ENCODE results near the gene SPATA31C2. TPM values are rescaled to one million over a fixed set of nuclear protein-coding genes. Genes with fewer than 3 reads are reported as not detected.

Gene SPATA31C2
- total RNA-seq, 3 donors from 2014 or later (not counting 1 experiment from before 2014, with no cell fraction given), result not detected

DNA sequence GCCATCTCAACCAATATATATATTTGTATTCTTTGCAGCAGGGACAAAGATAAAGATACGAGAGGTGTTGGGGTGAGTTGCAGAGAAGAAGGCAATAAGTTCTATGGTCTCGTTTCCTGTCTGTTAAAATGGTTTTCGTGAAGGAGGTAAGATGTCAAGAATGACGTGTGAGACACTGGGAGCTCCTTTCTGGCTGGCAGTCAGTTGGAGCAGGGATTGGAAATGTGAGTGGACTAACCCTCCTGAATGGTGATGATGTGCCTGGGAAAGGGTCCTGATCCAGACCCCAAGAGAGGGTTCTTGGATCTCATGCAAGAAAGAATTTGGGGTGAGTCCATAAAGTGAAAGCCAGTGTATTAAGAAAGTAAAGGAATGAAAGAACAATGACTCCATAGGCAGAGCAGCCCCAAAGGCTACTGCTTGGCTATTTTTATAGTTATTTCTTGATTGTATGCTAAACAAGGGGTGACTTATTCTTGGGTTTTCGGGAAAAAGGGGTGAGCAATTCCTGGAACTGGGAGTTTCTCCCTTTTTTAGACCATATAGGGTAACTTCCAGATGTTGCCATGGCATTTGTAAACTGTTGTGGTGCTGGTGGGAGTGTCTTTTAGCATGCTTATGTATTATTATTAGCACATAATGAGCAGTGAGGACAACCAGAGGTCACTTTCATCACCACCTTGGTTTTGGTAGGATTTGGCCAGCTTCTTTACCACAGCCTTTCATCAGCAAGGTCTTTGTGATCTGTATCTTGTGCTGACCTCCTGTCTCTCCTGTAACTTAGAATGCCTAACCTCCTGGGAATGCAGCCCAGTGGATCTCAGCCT, 53.7 kb downstream of the SPATA31C2 start:
- Mint-ChIP-seq H3K4me1 (no peaks in the 10 kb centered on the region), H3K36me3 (no peaks in the 10 kb centered on the region), H3K27ac (no peak overlapping the region), H3K9me3 (no peaks in the 10 kb centered on the region), H3K27me3 (ENCODE audit: low read depth in 2 of 2) (peaks cover 4 to 11% of the 10 kb centered on the region in 2 donors), H3K4me3 (no peak overlapping the region)
- peaks cover 2% of the 10 kb centered on the region for H3K9me3 ChIP-seq (ENCODE audit: control insufficient read depth, insufficient read depth, low read length)
- no peaks in the 10 kb centered on the region for H3K36me3 ChIP-seq (ENCODE audit: control insufficient read depth, insufficient read depth, low read length)
- DNase-seq, result no peak
- no peak overlapping the region for H3K4me3 ChIP-seq (ENCODE audit: low read length)
- H3K27ac ChIP-seq (ENCODE audit: low read length), result no peak overlapping the region
- intact Hi-C loops (cut with micrococcal nuclease), result no loop called here
- ATAC-seq, result no peak
- 72% methylated on average over 5 of the region's 5 CpGs for WGBS (ENCODE audit: insufficient coverage)
- TF ChIP-seq, protein P1, sequence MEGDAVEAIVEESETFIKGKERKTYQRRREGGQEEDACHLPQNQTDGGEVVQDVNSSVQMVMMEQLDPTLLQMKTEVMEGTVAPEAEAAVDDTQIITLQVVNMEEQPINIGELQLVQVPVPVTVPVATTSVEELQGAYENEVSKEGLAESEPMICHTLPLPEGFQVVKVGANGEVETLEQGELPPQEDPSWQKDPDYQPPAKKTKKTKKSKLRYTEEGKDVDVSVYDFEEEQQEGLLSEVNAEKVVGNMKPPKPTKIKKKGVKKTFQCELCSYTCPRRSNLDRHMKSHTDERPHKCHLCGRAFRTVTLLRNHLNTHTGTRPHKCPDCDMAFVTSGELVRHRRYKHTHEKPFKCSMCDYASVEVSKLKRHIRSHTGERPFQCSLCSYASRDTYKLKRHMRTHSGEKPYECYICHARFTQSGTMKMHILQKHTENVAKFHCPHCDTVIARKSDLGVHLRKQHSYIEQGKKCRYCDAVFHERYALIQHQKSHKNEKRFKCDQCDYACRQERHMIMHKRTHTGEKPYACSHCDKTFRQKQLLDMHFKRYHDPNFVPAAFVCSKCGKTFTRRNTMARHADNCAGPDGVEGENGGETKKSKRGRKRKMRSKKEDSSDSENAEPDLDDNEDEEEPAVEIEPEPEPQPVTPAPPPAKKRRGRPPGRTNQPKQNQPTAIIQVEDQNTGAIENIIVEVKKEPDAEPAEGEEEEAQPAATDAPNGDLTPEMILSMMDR (IDR thresholded peaks at IDR 0.05), result no peak
- H3K27me3 ChIP-seq (ENCODE audit: control insufficient read depth, insufficient read depth, low read length), result no peaks in the 10 kb centered on the region
- no peaks in the 10 kb centered on the region for H3K4me1 ChIP-seq (ENCODE audit: control insufficient read depth, insufficient read depth, low read length)

Other genes with a start within 250 kb of the SPATA31C2 start
- gene SPATA31C1, start 220.5 kb downstream of the SPATA31C2 start, total RNA-seq, result not detected
- gene CDK20, start 163.9 kb downstream of the SPATA31C2 start, total RNA-seq, result 1 to 10 TPM; 2.2 to 5.2 (median 3.7) TPM
- 10 to 100 TPM; 30.3 to 46.1 (median 39.3) TPM for gene SPIN1, start 250.0 kb upstream of the SPATA31C2 start, total RNA-seq

Measured in natural killer cell (primary cell).